GM12873 (cell line): ENCODE measurements around the gene CDS2.

Experiments used
- TF ChIP-seq, protein P1 (sequence below): IDR thresholded peaks from 2 replicates; pipeline ENCODE4 v1.5.1; 2012; ENCODE audit warnings: low read depth, mild to moderate bottlenecking, moderate library complexity, low read length, control low read depth; ENCODE audit not compliant: insufficient read depth; ENCODE audit errors: missing control alignments

Gene CDS2

DNA sequence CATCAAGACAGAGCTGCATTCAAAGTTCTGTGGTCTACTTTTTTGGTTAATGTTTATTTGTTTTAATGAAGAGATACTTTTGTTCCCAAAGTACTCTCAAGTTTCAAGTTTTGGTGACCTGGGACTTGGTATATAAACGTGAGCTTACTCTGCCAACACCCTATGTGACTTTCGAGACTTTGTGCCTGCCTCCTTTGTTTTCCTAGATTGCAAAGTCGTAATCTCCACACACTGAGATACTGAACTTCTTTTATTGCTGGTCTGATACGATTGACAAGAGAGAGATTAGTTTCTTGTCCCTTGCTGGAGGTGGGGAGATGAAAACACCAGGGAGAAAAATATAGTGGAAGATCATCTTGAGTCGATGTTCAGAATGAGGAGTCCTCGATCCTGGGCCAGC, 34.9 kb upstream of the CDS2 start:
- TF ChIP-seq, protein P1, sequence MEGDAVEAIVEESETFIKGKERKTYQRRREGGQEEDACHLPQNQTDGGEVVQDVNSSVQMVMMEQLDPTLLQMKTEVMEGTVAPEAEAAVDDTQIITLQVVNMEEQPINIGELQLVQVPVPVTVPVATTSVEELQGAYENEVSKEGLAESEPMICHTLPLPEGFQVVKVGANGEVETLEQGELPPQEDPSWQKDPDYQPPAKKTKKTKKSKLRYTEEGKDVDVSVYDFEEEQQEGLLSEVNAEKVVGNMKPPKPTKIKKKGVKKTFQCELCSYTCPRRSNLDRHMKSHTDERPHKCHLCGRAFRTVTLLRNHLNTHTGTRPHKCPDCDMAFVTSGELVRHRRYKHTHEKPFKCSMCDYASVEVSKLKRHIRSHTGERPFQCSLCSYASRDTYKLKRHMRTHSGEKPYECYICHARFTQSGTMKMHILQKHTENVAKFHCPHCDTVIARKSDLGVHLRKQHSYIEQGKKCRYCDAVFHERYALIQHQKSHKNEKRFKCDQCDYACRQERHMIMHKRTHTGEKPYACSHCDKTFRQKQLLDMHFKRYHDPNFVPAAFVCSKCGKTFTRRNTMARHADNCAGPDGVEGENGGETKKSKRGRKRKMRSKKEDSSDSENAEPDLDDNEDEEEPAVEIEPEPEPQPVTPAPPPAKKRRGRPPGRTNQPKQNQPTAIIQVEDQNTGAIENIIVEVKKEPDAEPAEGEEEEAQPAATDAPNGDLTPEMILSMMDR: no peak

DNA sequence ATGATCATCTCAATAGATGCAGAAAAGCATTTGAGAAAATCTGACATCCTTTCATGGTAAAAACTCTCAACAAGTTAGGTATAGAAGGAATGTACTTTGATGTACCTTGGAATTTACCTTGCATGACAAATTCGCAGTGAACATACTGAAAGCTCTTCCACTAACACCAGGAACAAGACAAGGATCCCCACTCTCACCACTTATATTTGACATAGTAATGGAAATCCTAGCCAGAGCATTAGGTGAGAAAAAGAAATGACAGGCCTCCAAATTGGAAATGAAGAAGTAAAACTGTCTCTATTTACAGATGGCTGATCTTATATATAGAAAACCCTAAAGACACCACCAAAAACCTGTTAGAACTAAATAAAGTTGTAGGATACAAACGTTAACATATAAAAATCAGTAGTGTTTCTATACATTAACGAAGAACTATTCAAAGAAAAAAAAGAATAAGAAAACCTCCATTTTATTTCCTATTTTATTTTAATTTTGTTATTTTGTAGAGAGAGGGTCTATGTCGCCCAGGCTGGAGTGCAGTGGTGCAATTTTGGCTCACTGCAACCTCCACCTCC, 34.0 kb upstream of the CDS2 start:
- TF ChIP-seq, protein P1: no peak

DNA sequence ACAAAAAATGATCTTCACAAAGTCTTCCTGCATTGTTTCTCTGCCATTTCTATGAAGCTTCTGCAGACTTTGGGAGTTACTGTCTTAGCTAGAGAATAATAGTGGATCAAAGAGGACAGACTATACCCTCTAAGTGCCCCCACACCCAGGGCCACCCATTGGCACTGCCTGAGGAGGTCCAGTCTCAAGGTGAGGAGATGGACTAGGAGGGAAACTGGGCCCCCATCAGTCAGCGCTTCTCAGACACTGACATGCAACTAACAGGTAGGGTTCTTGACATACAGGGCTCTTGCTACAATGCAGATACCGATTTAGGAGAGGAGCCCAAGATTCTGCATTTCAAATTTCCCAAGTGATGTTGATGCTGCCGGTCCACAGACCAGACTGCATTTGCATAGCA, 31.4 kb upstream of the CDS2 start:
- TF ChIP-seq, protein P1: no peak

DNA sequence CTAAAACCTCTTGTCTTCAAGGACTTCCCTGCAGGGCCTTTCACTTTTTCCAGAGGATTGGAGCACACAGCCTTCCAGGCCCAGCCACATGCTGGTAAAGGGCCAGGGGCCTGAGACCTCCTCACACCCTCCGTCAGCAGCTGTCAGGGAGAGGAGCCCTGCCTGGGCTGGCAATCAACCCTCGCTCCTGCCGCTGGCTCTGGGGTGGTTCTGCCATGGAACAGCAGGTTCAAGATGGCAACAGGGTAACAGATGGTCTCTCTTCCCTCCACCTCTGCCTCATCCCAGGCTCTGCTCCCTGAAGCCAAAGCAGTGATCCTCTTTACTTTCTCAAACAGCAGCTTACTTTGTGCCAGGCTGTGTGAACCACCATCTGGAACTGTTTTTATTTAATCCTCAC, 30.9 kb upstream of the CDS2 start:
- TF ChIP-seq, protein P1: no peak

DNA sequence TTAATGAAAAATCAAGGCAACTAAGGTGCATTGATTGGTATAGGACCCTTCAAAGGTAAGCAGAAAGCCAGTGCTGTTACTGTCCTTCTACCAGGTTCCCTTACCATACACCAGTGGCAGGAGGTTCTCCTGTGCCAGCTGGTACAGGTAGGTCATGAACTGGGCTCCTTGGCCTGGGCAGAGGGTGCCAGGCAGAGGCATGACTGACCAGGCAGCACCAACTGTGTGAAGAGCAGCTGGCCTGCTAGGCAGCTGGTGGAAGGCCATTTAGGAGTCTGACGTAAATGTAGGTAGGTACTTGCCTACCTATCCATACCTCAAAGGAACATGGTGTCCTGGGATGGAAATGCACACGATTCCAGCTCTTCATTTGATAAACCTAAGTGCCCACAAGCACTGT, 30.3 kb upstream of the CDS2 start:
- TF ChIP-seq, protein P1: no peak

DNA sequence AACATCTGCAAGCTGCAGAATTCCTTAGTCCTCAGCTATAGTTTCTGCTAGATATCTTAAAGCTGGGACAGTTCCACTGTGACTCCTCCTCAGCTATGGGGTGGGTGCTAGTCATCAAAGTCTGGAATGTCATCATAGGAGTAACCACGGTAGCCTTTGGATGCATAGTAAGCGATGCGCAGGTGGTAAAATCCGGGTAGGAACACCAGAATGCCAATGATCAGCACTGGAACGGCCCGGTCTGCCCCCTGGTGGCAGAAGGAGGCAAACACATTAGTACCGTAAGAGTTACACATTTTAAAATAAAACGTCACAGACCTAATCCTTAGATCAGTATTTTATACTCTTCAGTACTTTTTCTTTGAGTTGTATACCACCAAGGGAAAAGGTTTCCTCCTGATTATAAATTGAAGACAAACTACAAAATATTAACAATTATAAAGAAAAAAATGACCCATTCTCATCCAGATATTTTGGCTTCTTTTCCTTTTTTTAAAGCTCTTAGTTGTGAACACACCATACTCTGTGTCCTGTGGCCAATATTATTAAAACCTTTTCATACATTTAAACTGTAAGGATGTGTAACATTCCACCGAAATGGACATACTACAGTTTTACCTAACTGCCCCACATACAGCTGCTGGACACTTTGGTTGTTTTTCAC, 26.0 kb upstream of the CDS2 start:
- TF ChIP-seq, protein P1: peak; percentile 82

DNA sequence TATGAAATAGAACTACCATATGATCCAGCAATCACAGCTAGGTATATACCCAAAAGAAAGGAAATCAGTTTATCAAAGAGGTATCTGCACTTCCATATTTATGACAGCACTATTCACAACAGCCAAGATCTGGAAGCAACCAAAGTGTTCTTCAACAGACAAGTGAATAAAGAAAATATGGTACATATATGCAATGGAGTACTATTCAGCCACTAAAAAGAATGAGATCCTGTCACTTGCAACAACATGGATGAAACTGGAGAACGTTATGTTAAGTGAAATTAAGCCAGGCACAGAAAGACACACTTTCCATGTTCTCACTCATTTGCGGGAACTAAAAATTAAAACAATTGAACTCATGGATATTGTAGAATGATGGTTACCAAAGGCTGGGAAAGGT, 22.3 kb upstream of the CDS2 start:
- TF ChIP-seq, protein P1: no peak
